Left kidney (tissue), 2 donors: ENCODE measurements around the gene OR6J1. TPM values are rescaled to one million over a fixed set of nuclear protein-coding genes. Genes with fewer than 3 reads are reported as not detected.
"Not testable (repeated sequence)": the region's sequence is repeated elsewhere in the genome, so short reads cannot be mapped to it uniquely, and the experiment has no call there.

Experiments used
- DNase-seq: peaks from one replicate; pipeline ENCODE4 v3.0.0-alpha.2; 2013
- polyA plus RNA-seq: library from polyadenylated mRNA; unstranded; fragments of 120-200 nt; gene quantifications from one replicate; pipeline ENCODE4 v1.2.1, GENCODE V29; 2013; ENCODE audit not compliant: insufficient read length

Gene OR6J1
- polyA plus RNA-seq, 1 donor, result 0.32 TPM

- DNase-seq, result no peak
Observed at GRCh38 chr14:22650960-22651521, 6.9 kb upstream of the OR6J1 start.

DNA sequence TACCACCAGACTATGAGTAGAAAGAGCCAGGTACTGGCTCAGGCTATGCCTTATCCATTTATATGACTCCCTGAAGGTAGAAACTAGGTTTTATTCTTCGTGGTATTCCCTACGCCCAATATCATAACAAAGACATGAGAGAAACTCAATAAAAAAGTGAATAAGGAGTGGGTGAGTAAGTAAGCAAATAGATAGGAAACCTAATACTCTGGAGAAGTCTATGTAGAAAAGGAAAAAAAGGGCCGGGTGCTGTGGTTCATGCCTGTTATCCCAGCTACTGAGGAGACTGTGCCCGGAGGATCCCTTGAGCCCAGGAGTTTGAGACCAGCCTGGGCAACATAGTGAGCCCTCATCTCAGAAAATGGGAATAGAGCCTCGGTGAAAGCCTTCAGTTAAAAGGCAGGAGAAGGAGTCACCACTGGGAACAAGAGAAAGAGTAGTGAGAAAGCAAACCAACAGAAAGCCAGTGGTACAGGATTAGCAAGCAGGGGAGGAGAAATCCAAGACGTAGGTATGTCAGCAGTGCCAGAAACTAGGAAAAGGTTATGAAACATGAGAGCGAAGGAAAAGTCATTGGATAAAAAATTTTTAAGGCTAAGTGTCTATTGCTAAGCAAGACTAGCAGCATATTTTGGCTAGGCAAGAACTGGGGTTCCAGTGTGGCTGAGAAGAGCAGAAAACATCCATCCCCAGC is 6.0 kb upstream of the OR6J1 start:
- no peak for DNase-seq

DNA sequence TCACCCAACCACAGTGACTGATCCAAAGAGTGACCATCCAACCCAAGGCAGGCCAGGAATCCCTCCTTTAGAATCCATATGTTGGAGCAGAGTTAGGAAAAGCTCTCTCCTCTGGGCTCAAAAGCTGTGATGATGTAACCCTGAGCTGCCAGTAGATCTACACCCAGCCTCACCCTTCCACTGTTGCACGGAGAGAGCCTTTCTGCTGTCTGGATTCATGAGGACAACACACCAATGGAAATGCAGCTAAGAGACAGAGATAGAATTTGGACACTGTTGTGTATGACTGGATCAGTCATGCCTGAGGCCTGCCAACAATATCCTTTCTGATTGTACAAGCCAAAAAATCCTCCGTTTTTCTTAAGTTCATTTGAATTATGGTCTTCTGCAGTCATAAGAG is 4.4 kb upstream of the OR6J1 start:
- no peak for DNase-seq

DNA sequence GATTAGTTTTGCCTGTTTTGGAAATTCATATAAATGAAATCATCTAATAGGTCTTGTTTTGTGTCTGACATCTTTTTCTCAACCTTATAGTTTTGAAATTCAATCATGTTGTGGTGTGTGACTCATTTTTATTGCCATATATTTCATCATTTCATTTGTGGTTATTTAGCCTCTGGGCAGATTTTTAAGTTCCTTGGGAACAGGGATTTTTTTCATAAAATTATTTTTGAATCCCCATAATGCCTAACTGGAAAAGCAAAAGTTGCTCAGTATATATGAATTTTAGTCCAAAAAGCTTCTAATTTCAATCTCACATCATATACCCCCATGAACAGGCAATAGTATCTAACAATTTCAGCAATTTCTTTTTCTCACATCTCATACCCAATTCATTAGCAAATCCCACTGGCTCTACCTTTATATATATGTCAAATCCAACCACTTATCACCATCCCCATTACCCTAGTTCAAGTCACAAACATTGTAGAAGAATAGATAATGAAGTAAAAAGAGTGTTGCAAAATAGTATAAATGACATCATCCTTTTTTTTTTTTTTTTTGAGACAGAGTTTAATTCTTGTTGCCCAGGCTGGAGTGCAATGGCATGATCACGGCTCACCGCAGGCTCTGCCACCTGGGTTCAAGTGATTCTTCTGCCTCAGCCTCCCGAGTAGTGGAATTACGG is 2.6 kb upstream of the OR6J1 start:
- DNase-seq, result no peak

GRCh38 chr14:22641846-22642245 is 2.3 kb downstream of the OR6J1 start:
- DNase-seq, result no peak

DNA sequence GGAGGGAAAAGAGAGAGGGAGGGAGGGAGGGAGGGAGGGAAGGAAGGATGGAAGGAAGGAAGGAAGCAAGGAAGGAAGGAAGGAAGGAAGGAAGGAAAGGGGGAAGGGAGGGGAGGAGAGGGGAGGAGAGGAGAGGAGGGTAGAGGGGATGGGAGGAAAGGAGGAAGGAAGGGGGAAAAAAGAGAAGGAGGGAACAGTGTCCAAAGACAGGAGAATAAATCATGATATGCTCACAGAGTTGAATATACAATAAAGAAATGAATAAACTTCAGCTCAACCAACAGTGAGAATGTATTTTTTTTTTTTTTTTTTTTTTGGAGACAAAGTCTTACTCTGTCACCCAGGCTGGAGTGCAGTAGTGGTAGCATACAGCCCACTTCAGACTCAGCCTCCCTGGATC is 4.0 kb downstream of the OR6J1 start:
- no peak for DNase-seq

DNA sequence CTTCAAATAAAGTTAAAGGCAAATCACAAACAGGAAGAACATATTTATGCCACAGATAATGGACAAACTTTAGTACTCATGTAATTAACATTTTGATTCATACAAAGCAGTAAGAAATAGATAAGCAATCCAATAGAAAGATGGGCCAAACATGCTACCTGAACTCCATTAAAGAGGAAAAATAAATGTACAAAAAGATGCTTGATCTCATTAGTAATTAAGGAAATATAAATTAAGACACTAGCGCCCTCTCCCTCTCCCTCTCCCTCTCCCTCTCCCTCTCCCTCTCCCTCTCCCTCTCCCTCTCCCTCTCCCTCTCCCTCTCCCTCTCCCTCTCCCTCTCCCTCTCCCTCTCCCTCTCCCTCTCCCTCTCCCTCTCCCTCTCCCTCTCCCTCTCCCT is 8.2 kb downstream of the OR6J1 start:
- not testable (repeated sequence) for DNase-seq

DNA sequence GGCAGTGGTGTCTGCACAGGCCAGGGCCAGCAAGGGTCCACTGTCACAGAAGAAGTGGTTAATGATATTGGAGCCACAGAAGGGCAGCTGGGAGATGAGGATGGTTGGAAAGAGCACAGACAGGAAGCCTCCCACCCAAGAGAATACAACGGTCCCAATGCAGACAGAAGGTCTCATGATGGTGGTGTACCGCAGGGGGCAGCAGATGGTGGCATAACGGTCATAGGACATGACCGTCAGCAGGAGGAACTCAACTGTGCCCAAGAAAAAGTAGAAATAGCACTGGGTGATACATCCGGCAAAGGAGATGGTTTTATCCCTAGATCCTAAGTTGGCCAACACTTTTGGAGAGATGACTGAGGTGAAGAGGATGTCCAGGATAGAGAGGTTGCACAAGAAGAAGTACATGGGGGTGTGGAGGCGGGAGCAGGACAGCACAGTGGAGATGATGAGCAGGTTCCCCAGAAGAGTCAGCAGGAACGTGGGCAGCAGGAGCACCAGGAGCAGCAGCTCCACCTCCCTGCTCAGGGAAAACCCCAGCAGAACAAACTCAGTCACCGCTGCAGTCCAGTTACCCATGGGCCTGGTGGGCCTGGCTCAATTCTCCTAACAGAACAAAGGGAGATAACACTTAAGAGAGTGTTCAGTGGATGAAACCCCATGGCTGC is 9.8 kb downstream of the OR6J1 start:
- no peak for DNase-seq

DNA sequence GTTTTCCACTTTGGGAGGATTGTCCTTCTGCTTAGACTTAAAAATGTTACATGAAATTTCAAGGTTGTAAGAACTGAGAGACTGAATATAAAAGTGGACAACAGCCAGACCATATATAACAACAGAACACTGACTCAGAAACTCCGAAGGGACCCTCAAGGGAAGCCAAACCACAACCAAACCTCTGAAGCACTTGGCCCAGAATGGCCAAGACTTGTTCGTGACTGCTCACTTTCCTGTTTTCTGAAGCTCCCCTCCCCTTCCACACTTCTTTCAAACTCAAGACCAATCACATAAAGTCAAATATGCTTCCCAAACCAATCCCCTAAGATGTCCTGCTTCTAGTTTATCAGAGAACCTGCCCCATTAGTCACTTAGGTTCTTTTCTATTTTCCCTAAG is 13.7 kb downstream of the OR6J1 start:
- no peak for DNase-seq

- no peak for DNase-seq
Observed at GRCh38 chr14:22630066-22630465, 14.1 kb downstream of the OR6J1 start.

GRCh38 chr14:22629361-22629760 is 14.8 kb downstream of the OR6J1 start:
- DNase-seq, result no peak

DNA sequence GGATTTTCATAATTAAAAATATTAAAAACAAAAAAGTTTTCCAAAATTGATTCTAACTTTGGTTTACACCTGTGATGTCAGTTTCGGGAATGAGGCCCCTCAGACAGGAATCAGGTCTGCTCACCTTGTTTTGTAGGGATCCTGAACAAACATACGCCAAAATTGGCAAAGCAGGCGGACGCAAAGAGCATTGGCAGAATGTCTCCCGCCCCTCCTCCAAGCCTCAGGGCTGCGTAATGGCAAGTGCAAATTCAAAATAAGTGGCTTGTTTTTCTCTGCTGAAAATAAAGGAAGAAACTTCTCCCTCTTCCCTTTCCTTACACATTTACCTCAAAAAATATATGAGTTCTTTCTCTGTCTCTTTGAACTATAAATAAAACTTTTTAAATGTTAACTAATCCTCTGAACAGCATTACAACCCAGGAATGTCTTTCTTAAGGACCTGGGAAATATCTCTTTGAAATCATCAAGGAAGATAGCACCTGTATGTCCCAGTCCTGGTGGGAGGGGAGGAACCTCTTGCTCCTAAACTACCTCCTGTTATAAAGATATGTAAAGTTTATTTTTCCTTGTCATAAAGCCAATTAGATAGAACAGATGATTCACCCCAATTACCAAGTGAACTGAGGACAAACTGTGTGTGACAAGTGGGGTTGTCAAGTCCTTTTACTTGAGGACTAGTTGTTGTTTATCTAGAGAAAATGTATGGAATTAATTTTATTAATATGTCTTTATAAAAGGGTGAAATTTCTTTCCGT is 16.5 kb downstream of the OR6J1 start:
- DNase-seq, result no peak

DNA sequence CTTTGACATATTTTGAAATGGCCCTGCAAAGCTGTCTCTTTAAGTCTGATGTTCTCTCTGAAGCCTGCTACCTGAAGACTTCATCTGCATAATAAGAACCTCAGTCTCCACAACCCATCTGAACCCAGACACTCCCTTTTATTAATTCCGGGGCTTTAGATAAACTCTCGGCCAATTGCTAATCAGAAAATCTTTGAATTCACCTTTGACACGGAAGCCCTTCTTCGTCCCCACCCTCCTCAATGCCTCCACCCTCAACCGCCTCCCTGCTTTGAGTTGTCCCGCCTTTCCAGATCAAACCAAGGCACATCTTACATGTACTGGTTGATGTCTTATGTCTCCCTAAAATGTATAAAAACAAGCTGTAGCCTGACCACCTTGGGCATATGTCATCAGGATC is 17.6 kb downstream of the OR6J1 start:
- DNase-seq, result no peak

- no peak for DNase-seq
Observed at GRCh38 chr14:22623047-22623446, 21.1 kb downstream of the OR6J1 start.

GRCh38 chr14:22622255-22622654 is 21.9 kb downstream of the OR6J1 start:
- no peak for DNase-seq

DNA sequence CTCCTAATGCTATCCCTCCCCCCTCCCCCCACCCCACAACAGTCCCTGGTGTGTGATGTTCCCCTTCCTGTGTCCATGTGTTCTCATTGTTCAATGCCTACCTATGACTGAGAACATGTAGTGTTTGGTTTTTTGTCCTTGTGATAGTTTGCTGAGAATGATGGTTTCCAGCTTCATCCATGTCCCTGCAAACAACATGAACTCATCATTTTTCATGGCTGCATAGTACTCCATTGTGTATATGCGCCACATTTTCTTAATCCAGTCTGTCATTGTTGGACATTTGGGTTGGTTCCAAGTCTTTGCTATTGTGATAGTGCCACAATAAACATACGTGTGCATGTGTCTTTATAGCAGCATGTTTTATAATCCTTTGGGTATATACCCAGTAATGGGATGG is 28.4 kb downstream of the OR6J1 start:
- DNase-seq, result not testable (repeated sequence)

GRCh38 chr14:22614240-22614799 is 29.8 kb downstream of the OR6J1 start:
- DNase-seq, result peak; percentile 89

DNA sequence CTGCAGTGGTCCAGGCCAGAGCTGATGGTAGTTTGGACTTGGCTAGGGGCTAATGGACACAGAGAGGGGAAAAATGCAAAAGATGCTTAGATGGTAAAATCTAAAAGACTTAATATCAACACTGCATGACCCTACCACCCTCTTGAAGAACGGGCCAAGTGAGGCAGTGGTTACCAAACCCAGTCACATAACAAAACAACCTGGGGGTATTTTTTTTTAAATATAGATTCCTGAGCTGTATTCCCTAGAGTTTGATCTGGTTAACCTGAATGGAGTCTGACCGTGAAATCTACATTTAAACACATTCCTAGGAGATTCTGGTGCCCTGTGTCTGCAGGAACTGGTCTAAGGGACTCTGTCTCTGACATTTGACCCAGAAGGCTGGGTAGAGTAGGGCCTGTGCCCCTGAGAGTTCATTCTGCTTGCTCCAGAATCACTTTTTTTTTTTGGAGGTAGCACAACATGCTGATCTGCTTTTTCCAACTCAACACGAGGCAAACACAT is 30.4 kb downstream of the OR6J1 start:
- DNase-seq, result no peak

DNA sequence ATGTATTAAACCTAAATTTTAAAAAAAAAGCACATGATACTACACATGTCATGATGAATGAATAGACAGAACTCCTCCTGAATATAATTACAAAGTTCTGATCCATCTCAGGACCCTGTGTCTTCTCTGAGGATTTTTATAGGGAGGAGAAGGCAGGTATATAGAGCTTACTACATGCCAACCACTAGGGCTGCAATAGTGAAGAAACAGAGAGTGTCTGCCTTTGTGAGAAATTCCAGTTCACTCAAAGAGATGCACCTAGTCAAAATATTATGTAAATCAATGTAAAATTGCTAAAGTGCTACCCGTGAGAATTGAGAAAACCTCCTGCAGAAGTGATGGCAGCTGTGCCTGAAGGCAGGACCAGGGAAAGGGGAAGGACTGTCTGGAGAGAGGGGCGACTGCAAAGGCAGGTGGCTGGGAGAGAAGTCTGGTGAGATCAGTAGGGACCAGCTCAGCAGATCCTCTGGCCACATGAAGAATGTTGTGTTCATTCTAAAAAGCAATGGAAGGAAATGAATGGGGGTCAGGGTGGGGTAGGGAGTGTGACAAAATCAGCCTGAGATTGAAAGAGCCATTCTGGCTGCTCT is 31.0 kb downstream of the OR6J1 start:
- DNase-seq, result no peak

DNA sequence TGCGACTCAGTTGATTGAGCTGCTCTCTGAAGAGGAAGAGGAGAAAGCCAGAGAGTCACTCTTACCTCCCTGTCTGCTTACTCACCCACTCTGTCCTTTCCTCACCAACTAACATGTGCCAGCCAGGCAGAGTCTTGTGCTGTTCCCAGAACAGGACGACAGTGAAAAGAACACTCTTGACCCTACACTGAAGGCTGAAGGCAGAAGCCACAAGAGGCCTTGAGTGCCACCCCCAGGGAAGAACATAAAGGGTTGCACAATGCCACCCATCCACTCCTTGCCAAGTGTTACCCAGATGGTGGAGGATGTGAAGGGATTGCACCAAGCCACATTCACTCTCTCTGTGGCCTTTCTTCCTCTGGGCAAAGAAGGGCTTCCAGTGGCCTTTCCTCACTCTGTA is 33.2 kb downstream of the OR6J1 start:
- DNase-seq, result no peak

GRCh38 chr14:22607291-22607690 is 36.9 kb downstream of the OR6J1 start:
- DNase-seq, result no peak
